IMR-90 (cell line): ENCODE measurements around the gene ANHX.

Experiments
- BHLHE40 ChIP-seq: fragments of 150-350 bp; IDR thresholded peaks from 2 replicates; pipeline ENCODE4 v1.6.1; 2016; ENCODE audit warnings: mild to moderate bottlenecking, low read depth, low read length
- CEBPB ChIP-seq: IDR thresholded peaks from 2 replicates; pipeline ENCODE4 v1.6.1; 2012; ENCODE audit warnings: low read depth, low read length, improper control_type of control experiment
- FOS ChIP-seq: fragments of 150-350 bp; IDR thresholded peaks from 2 replicates; pipeline ENCODE4 v1.6.1; 2016; ENCODE audit warnings: low read depth, low read length
- MAFK ChIP-seq: IDR thresholded peaks from 2 replicates; pipeline ENCODE4 v1.6.1; 2012; ENCODE audit warnings: low read depth, low read length, improper control_type of control experiment
- MAZ ChIP-seq: IDR thresholded peaks from 2 replicates; pipeline ENCODE4 v1.6.1; 2012; ENCODE audit warnings: low read depth, mild to moderate bottlenecking, low read length, improper control_type of control experiment, moderate library complexity, borderline replicate concordance
- MXI1 ChIP-seq: IDR thresholded peaks from 2 replicates; pipeline ENCODE4 v1.6.1; 2012; ENCODE audit warnings: low read depth, mild to moderate bottlenecking, low read length, moderate library complexity, borderline replicate concordance
- POLR2A ChIP-seq: IDR thresholded peaks from 2 replicates; pipeline ENCODE4 v1.6.1; 2012; ENCODE audit warnings: mild to moderate bottlenecking, low read depth, low read length
- RAD21 ChIP-seq: IDR thresholded peaks from 2 replicates; pipeline ENCODE4 v1.6.1; 2012; ENCODE audit warnings: low read length, improper control_type of control experiment
- RCOR1 ChIP-seq: IDR thresholded peaks from 2 replicates; pipeline ENCODE4 v1.6.1; 2012; ENCODE audit warnings: mild to moderate bottlenecking, low read length, improper control_type of control experiment; ENCODE audit not compliant: insufficient replicate concordance
- RFX5 ChIP-seq: IDR thresholded peaks from 2 replicates; pipeline ENCODE4 v1.8.0; 2012; ENCODE audit warnings: low read depth, mild to moderate bottlenecking, low read length, moderate library complexity
- SMC3 ChIP-seq: fragments of 150-350 bp; IDR thresholded peaks from 2 replicates; pipeline ENCODE4 v1.6.1; 2016; ENCODE audit warnings: low read depth, mild to moderate bottlenecking, antibody characterized with exemption, low read length, moderate library complexity
- USF2 ChIP-seq: fragments of 150-350 bp; IDR thresholded peaks from 2 replicates; pipeline ENCODE4 v1.6.1; 2017; ENCODE audit warnings: mild to moderate bottlenecking, antibody characterized with exemption, low read length, low read depth
- TF ChIP-seq, protein P1 (sequence below): conservative IDR thresholded peaks from 2 replicates; pipeline ENCODE4 v1.5.1; 2012; ENCODE audit warnings: mild to moderate bottlenecking, low read depth, low read length, improper control_type of control experiment
- TF ChIP-seq, protein P2 (sequence below): fragments of 150-350 bp; IDR thresholded peaks from 2 replicates; pipeline ENCODE4 v1.6.1; 2016; ENCODE audit warnings: low read depth, mild to moderate bottlenecking, low read length, moderate library complexity, borderline replicate concordance

GRCh38 chr12:133206390-133206789 lies 29.3 kb downstream of the ANHX start:
- TF ChIP-seq, protein P1, sequence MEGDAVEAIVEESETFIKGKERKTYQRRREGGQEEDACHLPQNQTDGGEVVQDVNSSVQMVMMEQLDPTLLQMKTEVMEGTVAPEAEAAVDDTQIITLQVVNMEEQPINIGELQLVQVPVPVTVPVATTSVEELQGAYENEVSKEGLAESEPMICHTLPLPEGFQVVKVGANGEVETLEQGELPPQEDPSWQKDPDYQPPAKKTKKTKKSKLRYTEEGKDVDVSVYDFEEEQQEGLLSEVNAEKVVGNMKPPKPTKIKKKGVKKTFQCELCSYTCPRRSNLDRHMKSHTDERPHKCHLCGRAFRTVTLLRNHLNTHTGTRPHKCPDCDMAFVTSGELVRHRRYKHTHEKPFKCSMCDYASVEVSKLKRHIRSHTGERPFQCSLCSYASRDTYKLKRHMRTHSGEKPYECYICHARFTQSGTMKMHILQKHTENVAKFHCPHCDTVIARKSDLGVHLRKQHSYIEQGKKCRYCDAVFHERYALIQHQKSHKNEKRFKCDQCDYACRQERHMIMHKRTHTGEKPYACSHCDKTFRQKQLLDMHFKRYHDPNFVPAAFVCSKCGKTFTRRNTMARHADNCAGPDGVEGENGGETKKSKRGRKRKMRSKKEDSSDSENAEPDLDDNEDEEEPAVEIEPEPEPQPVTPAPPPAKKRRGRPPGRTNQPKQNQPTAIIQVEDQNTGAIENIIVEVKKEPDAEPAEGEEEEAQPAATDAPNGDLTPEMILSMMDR: no peak
- TF ChIP-seq RCOR1: no peak
- TF ChIP-seq RAD21: no peak
- no peak for TF ChIP-seq RFX5
- TF ChIP-seq POLR2A: no peak
- TF ChIP-seq MAFK: no peak
- TF ChIP-seq, protein P2, sequence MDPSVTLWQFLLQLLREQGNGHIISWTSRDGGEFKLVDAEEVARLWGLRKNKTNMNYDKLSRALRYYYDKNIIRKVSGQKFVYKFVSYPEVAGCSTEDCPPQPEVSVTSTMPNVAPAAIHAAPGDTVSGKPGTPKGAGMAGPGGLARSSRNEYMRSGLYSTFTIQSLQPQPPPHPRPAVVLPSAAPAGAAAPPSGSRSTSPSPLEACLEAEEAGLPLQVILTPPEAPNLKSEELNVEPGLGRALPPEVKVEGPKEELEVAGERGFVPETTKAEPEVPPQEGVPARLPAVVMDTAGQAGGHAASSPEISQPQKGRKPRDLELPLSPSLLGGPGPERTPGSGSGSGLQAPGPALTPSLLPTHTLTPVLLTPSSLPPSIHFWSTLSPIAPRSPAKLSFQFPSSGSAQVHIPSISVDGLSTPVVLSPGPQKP: no peak
- TF ChIP-seq MAZ: no peak
- no peak for TF ChIP-seq MXI1
- TF ChIP-seq USF2: no peak
- TF ChIP-seq CEBPB: no peak
- TF ChIP-seq SMC3: no peak
- no peak for TF ChIP-seq BHLHE40
- TF ChIP-seq FOS: no peak
